GM21717 (cell line): ENCODE data around the gene VARS1.
"Not testable (repeated sequence)": the region's sequence is repeated elsewhere in the genome, so short reads cannot be mapped to it uniquely, and the experiment has no call there.

Experiments
- ATAC-seq: cut with Tn5 transposase; IDR thresholded peaks from one replicate; pipeline ENCODE4 v1.9.1; 2021; ENCODE audit warnings: mild to moderate bottlenecking, moderate library complexity; ENCODE audit not compliant: unreplicated experiment

Gene VARS1

GRCh38 chr6:31794866-31795615 lies 511 bp downstream of the VARS1 start:
- ATAC-seq, result peak; percentile 20

- ATAC-seq, result no peak
Observed at GRCh38 chr6:31794294-31794865, 1.2 kb downstream of the VARS1 start.

- ATAC-seq, result not testable (repeated sequence)
Observed at GRCh38 chr6:31793927-31794245, 1.7 kb downstream of the VARS1 start.

GRCh38 chr6:31792761-31793171 lies 2.8 kb downstream of the VARS1 start:
- no peak for ATAC-seq

- no peak for ATAC-seq
Observed at GRCh38 chr6:31792090-31792374, 3.5 kb downstream of the VARS1 start.

GRCh38 chr6:31791324-31792089 lies 4.0 kb downstream of the VARS1 start:
- no peak for ATAC-seq

- no peak for ATAC-seq
Observed at GRCh38 chr6:31785475-31785874, 10.1 kb downstream of the VARS1 start.

GRCh38 chr6:31784098-31784925 lies 11.2 kb downstream of the VARS1 start:
- no peak for ATAC-seq

GRCh38 chr6:31782126-31782855 lies 13.3 kb downstream of the VARS1 start:
- no peak for ATAC-seq

- no peak for ATAC-seq
Observed at GRCh38 chr6:31781244-31782125, 14.1 kb downstream of the VARS1 start.

GRCh38 chr6:31780507-31781243 lies 14.9 kb downstream of the VARS1 start:
- ATAC-seq, result no peak

GRCh38 chr6:31779908-31780307 lies 15.6 kb downstream of the VARS1 start:
- no peak for ATAC-seq

GRCh38 chr6:31778999-31779885 lies 16.3 kb downstream of the VARS1 start:
- no peak for ATAC-seq

- ATAC-seq, result no peak
Observed at GRCh38 chr6:31778193-31778592, 17.4 kb downstream of the VARS1 start.

GRCh38 chr6:31777667-31778050 lies 17.9 kb downstream of the VARS1 start:
- no peak for ATAC-seq

- peak; percentile 56 for ATAC-seq
Observed at GRCh38 chr6:31776989-31777666, 18.4 kb downstream of the VARS1 start, which contains the start of gene VWA7. Gene VWA7 (minus strand): TSS chr6:31777328. CDS start chr6:31776779, 549 bp downstream.

- ATAC-seq, result peak; percentile 8
Observed at GRCh38 chr6:31776485-31776988, 19.0 kb downstream of the VARS1 start.
